HepG2 (cell line): ENCODE results near the gene ADAMTS14. TPM values are rescaled to one million over a fixed set of nuclear protein-coding genes. Genes with fewer than 3 reads are reported as not detected.

ENCODE experiments used
- ATAC-seq: fragments of 200-7000 bp; cut with Tn5 transposase; 3 replicates; pipeline ENCODE4 v1.9.1; 2020; ENCODE audit warnings: mild to moderate bottlenecking, moderate library complexity
- BruUV-seq: library from RNA; stranded (reverse); fragments of 400-500 nt; replicated peaks from 2 replicates; lab custom pipeline; 2021; lab: Mats Ljungman, UMichigan
- CTCF ChIA-PET: fragments of 300-600 bp; formaldehyde crosslinking; extraction: SDS; loops from one replicate; lab custom pipeline; 2021; ENCODE audit warnings: low total read pairs, inconsistent platforms, low intra/inter-chr PET ratio; lab: Yijun Ruan, JAX
- POLR2A ChIA-PET: fragments of 350-600 bp; sonication (Branson Sonifier 250); formaldehyde crosslinking; loops from one replicate; lab custom pipeline; 2020; ENCODE audit warnings: antibody characterized with exemption, inconsistent platforms; lab: Yijun Ruan, JAX
- DNase-seq: peaks from one replicate; pipeline ENCODE4 v3.0.0-alpha.2; 2015; ENCODE audit warnings: low spot score
- FAIRE-seq: peaks from 3 replicates; lab custom pipeline; 2011; peaks lifted over from hg19 to GRCh38; lab: Jason Lieb, UNC
- H2AFZ ChIP-seq: one replicate; pipeline ENCODE4 v1.6.1; 2011; ENCODE audit warnings: low read length, inconsistent platforms
- H3K27ac ChIP-seq: fragments of 300-600 bp; 3 replicates; pipeline ENCODE4 v1.8.0; 2011; ENCODE audit warnings: mixed run types, mild to moderate bottlenecking, mixed read lengths, low read length, inconsistent platforms; ENCODE audit not compliant: insufficient read depth; ENCODE audit errors: extremely low read length
- H3K27me3 ChIP-seq, 2 experiments: fragments of 200-600 bp in 1 of 2; 2 replicates in 1 of 2; 3 replicates in 1 of 2; pipeline versions ENCODE4 v1.6.0 to v1.8.0; 2011; ENCODE audit warnings: low read length in 2 of 2, mild to moderate bottlenecking in 2 of 2, moderate library complexity in 2 of 2, inconsistent platforms in 1 of 2; ENCODE audit not compliant: insufficient read depth in 2 of 2, control insufficient read depth in 1 of 2
- H3K36me3 ChIP-seq, 2 experiments: fragments of 200-600 bp in 1 of 2; replicated peaks in 1 of 2; 2 replicates in 1 of 2; 3 replicates in 1 of 2; pipeline versions ENCODE4 v1.5.1 to v1.8.0; 2011; ENCODE audit warnings: low read length in 2 of 2, inconsistent platforms in 1 of 2; ENCODE audit not compliant: insufficient read depth in 2 of 2, control insufficient read depth in 1 of 2
- H3K4me1 ChIP-seq: 2 replicates; pipeline ENCODE4 v1.5.1; 2012; ENCODE audit warnings: low read length, inconsistent platforms; ENCODE audit not compliant: insufficient read depth
- H3K4me2 ChIP-seq: 2 replicates; pipeline ENCODE4 v1.6.0; 2011; ENCODE audit warnings: low read depth, low read length, inconsistent platforms
- H3K4me3 ChIP-seq, 3 experiments: fragments of 200-600 bp in 1 of 3; sonication (generic), shearing (Covaris generic) in 1 of 3; replicated peaks in 1 of 3; 2 replicates each; pipeline ENCODE4 v1.5.1; 2011 to 2016; ENCODE audit warnings: low read length in 3 of 3, inconsistent platforms in 2 of 3, low read depth in 2 of 3, mild to moderate bottlenecking in 2 of 3, control low read depth in 1 of 3, mixed read lengths in 1 of 3; ENCODE audit not compliant: insufficient read depth in 1 of 3
- H3K79me2 ChIP-seq: one replicate; pipeline ENCODE4 v1.6.1; 2011; ENCODE audit warnings: low read length, inconsistent platforms; ENCODE audit not compliant: insufficient read depth
- H3K9ac ChIP-seq: 2 replicates; pipeline ENCODE4 v1.6.0; 2011; ENCODE audit warnings: mild to moderate bottlenecking, low read depth, low read length, inconsistent platforms; ENCODE audit not compliant: insufficient read depth
- H3K9me3 ChIP-seq: 2 replicates; pipeline ENCODE4 v1.5.1; 2012; ENCODE audit warnings: mild to moderate bottlenecking, low read length
- H4K20me1 ChIP-seq: 2 replicates; pipeline ENCODE4 v1.6.0; 2011; ENCODE audit warnings: inconsistent platforms, mild to moderate bottlenecking, low read length, moderate library complexity; ENCODE audit not compliant: insufficient read depth
- HDAC6 ChIP-seq: fragments of 200-600 bp; sonication (generic); IDR thresholded peaks from 2 replicates; pipeline ENCODE4 v1.7.0; 2017; ENCODE audit warnings: mild to moderate bottlenecking, antibody characterized with exemption, low read length, low read depth
- IRF1 ChIP-seq: sonication (generic); formaldehyde crosslinking; IDR thresholded peaks from 2 replicates; pipeline ENCODE4 v1.4.0; 2020; ENCODE audit warnings: low read depth, mild to moderate bottlenecking, missing genetic modification reagents
- MIXL1 ChIP-seq: IDR thresholded peaks from 2 replicates; pipeline ENCODE4 v1.6.1; 2016
- PLSCR1 ChIP-seq: sonication (generic); formaldehyde crosslinking; IDR thresholded peaks from 2 replicates; pipeline ENCODE4 v1.5.0; 2020; ENCODE audit warnings: missing genetic modification reagents, mild to moderate bottlenecking, borderline replicate concordance
- RFX5 ChIP-seq: IDR thresholded peaks from 2 replicates; pipeline ENCODE4 v1.6.1; 2011; ENCODE audit warnings: low read depth, low read length, improper control_type of control experiment
- ZFY ChIP-seq: sonication (generic); formaldehyde crosslinking; IDR thresholded peaks from 2 replicates; pipeline ENCODE4 v1.4.0; 2020; ENCODE audit warnings: missing genetic modification reagents
- ZNF484 ChIP-seq: sonication (generic); formaldehyde crosslinking; IDR thresholded peaks from 2 replicates; pipeline ENCODE4 v1.5.1; 2020; ENCODE audit warnings: mild to moderate bottlenecking, low read depth, missing genetic modification reagents, borderline replicate concordance
- ZNF883 ChIP-seq: sonication (generic); formaldehyde crosslinking; IDR thresholded peaks from 2 replicates; pipeline ENCODE4 v1.5.1; 2020; ENCODE audit warnings: mild to moderate bottlenecking, missing genetic modification reagents; ENCODE audit errors: not compliant biosample characterization
- WGBS: methylation state at CpG from one replicate; pipeline ENCODE4 v1.1.6; 2017; ENCODE audit warnings: low lambda C conversion rate; 5-methylcytosine and 5-hydroxymethylcytosine counted together
- in situ Hi-C: cut with HindIII; loops from 2 replicates; pipeline ENCODE4 v1.10.0; 2017; ENCODE audit warnings: low pct_unique_long_range_greater_than_20kb; ENCODE audit not compliant: extremely low pct_ligation_motif_present
- intact Hi-C: fragments of 100-400 bp; cut with micrococcal nuclease; formaldehyde crosslinking; loops from one replicate; pipeline ENCODE4 v1.10.0; 2022; ENCODE audit not compliant: unreplicated experiment
- polyA plus RNA-seq, 8 experiments: library from polyadenylated mRNA; depleted of rRNA in 3 of 8; stranded (reverse) in 7 of 8; unstranded in 1 of 8; fragments of >200 nt; fragmentation: Illumina TruSeq in 4 of 8; extraction: Trizol in 4 of 8; gene quantifications; 2 replicates each; pipeline versions ENCODE4 v1.2.1 to v1.2.3, GENCODE V29; 2011 to 2016; ENCODE audit warnings: low read depth in 4 of 8, missing spikeins in 1 of 8, mixed read lengths in 1 of 8; ENCODE audit not compliant: insufficient read depth in 1 of 8
- total RNA-seq, 5 experiments: library from RNA; depleted of rRNA; stranded (reverse); fragments of >200 nt; fragmentation: Illumina TruSeq; extraction: Trizol; gene quantifications; 2 replicates each; pipeline ENCODE4 v1.2.3, GENCODE V29; 2016; ENCODE audit warnings: low read depth in 1 of 5

ADAMTS14 gene
- total and polyA plus RNA-seq, 2 of the 13 experiments (the other 11 are each of a cell fraction or from before 2014, with no cell fraction given): 0.04 to 0.07 TPM

- Histone ChIP-seq H3K9ac (no peak overlapping the region), H3K36me3 (no peaks in the 10 kb centered on the region), H4K20me1 (no peaks in the 10 kb centered on the region), H2AFZ (no peak overlapping the region), H3K4me3 (no peak overlapping the region), H3K4me1 (no peaks in the 10 kb centered on the region), H3K27me3 (no peaks in the 10 kb centered on the region; a peak in 1 of 5 replicates), H3K9me3 (peaks cover 17% of the 10 kb centered on the region), H3K4me2 (no peak overlapping the region)
- 0% methylated on average over 3 of the region's 3 CpGs for WGBS
- POLR2A ChIA-PET: no interaction called here
- in situ Hi-C loops: no loop called here
- no peak for ATAC-seq
- TF ChIP-seq ZNF484 (CRISPR knock-in tag) (no peak), MIXL1 (CRISPR knock-in tag) (no peak), ZFY (CRISPR knock-in tag) (no peak), HDAC6 (no peak), RFX5 (no peak), IRF1 (CRISPR knock-in tag) (no peak), PLSCR1 (CRISPR knock-in tag) (no peak), ZNF883 (CRISPR knock-in tag) (no peak)
- TF ChIP-seq, all 625 proteins: peak for 0
- no peaks in the 10 kb centered on the region for H3K79me2 ChIP-seq
- no TSS peak for BruUV-seq
- no peak overlapping the region for H3K27ac ChIP-seq
- DNase-seq (no peak), FAIRE-seq (no peak)
- intact Hi-C loops: no loop called here
- CTCF ChIA-PET: no interaction called here
These were observed 49.1 kb upstream of the ADAMTS14 start for GRCh38 chr10:70622981-70623844.
